CD4-positive, alpha-beta T cell treated with Interleukin-17A for 1 hour (primary cell): Measurements from ENCODE around the gene NUTM2B.
"Not testable (repeated sequence)": the region's sequence is repeated elsewhere in the genome, so short reads cannot be mapped to it uniquely, and the experiment has no call there.

ENCODE experiments used
- DNase-seq: peaks from one replicate; pipeline ENCODE4 v3.0.0-alpha.2; 2020

Gene NUTM2B

GRCh38 chr10:79753601-79754000, 50.6 kb downstream of the NUTM2B start:
- DNase-seq = not testable (repeated sequence)

- not testable (repeated sequence) for DNase-seq
Measured at GRCh38 chr10:79758297-79758993, 55.4 kb downstream of the NUTM2B start.
